Fibroblast of skin of back (primary cell): Measurements from ENCODE around the gene TRAPPC11.

Experiments used
- DNase-seq: peaks from one replicate; pipeline ENCODE4 v3.0.0-alpha.2; 2013

The TRAPPC11 gene

GRCh38 chr4:183758758-183759447 is 99.8 kb downstream of the TRAPPC11 start:
- DNase-seq = no peak

- DNase-seq = no peak
Measured at GRCh38 chr4:183760326-183760725, 101.2 kb downstream of the TRAPPC11 start.
